Psoas muscle (tissue), 8 donors: ENCODE results near the gene POLN. TPM values are rescaled to one million over a fixed set of nuclear protein-coding genes. Genes with fewer than 3 reads are reported as not detected.

Source experiments
- ATAC-seq, 4 donors: fragments of 200-7000 bp; cut with Tn5 transposase; one replicate each; pipeline ENCODE4 v1.9.1; 2020; ENCODE audit warnings: moderate library complexity in 3 of 4, mild to moderate bottlenecking in 2 of 4
- DNase-seq, 2 donors: peaks; one replicate each; pipeline ENCODE4 v3.0.0-alpha.2; 2020
- H3K27ac ChIP-seq: fragments of 200-600 bp; one replicate; pipeline ENCODE4 v1.8.0; 2022
- H3K27me3 ChIP-seq, 3 donors: fragments of 200-600 bp in 1 of 3; one replicate each; pipeline versions ENCODE4 v1.6.1 to v1.8.0; 2013 to 2022; ENCODE audit warnings: low read length in 2 of 3, mild to moderate bottlenecking in 2 of 3, moderate library complexity in 1 of 3; ENCODE audit not compliant: insufficient read depth in 3 of 3
- H3K36me3 ChIP-seq, 2 donors: fragments of 200-600 bp in 1 of 2; one replicate each; pipeline versions ENCODE4 v1.6.1 to v1.8.0; 2013 to 2022; ENCODE audit warnings: low read depth in 1 of 2, mild to moderate bottlenecking in 1 of 2, moderate library complexity in 1 of 2; ENCODE audit not compliant: insufficient read depth in 1 of 2
- H3K4me1 ChIP-seq: fragments of 200-600 bp; one replicate; pipeline ENCODE4 v1.8.0; 2022
- H3K4me3 ChIP-seq: fragments of 200-600 bp; one replicate; pipeline ENCODE4 v1.8.0; 2022; ENCODE audit warnings: mild to moderate bottlenecking
- H3K9me3 ChIP-seq: fragments of 200-600 bp; one replicate; pipeline ENCODE4 v1.8.0; 2022
- WGBS, 3 donors: extraction: QIAGEN DNeasy Blood & Tissue Kit; methylation state at CpG; one replicate each; pipeline versions ENCODE4 v1.1.6 to v1.1.7; 2013; 5-methylcytosine and 5-hydroxymethylcytosine counted together
- intact Hi-C, 2 donors: fragments of 100-400 bp; cut with DNase I; formaldehyde crosslinking; loops; one replicate each; pipeline versions ENCODE4 v1.11.0 to v1.14.2; 2022
- polyA plus RNA-seq, 3 donors: library from polyadenylated mRNA; stranded (reverse); fragments of 200-250 nt; gene quantifications; one replicate each; pipeline ENCODE4 v1.2.3, GENCODE V29; 2013
- total RNA-seq, 4 donors: library from RNA; stranded (reverse); fragmentation: NEBNext Ultra II Directional in 2 of 4; extraction: Animal tissue kit (Norgen Biotek cat#: 25700) in 2 of 4; gene quantifications; one replicate each; pipeline versions ENCODE4 v1.2.1 to v1.2.4, GENCODE V29; 2021 to 2023
- TF ChIP-seq, protein P1 (sequence below): fragments of 200-600 bp; IDR thresholded peaks from one replicate; pipeline ENCODE4 v1.8.0; 2022; ENCODE audit warnings: antibody characterized with exemption
- donor health status: healthy with polysubstance abuse.
- donor health status: DM: no; HTN: no; CAD: no; lungs with moderate emphysema.
- donor health status: Bipolar disorder and iron deficiency.
- donor health status: healthy.
- donor health status: DM: yes; HTN: yes; CAD: no.
- donor health status: DM: no; HTN: no; CAD: no.
- donor health status: DM: no; HTN: no; CAD: no.
- donor health status: DM: yes; HTN: yes; CAD: no.

POLN gene
- total and polyA plus RNA-seq, 7 donors, result 0.44 to 3.0 (median 0.95) TPM

DNA sequence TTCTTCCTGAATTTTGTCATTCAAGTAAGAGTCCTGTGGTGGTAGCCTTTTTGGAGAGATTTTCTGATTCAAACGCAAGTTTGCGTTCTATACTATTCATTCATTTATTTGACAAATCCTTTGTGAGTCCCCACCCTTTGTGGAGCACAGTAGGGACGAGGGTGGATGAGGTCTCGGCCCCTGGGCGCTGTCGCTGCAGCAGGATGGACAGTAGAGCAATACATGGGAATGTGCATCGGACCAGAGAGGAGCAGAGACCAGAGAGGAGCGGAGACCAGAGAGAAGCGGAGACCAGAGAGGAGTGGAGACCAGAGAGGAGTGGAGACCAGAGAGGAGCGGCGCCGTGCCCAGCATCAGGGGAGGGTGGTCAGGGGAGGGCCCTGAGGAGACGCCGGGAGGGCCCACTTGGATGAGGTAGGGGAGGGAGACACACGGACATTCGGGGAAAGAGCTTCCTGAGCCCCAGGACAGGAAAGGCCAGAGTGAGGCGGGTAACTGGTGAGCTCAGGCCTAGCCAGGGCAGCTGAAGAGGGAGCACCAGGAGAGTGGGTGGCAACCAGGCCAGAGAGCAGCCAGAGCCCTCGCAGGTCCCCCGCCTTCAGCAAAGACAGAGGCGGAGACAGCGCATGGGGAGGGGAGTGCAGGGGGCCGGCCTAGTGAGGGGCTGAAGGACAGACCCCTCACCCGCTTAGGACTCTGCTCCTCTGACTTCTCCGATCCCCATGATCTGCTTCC is 115.4 kb downstream of the POLN start:
- Histone ChIP-seq H3K4me1 (no peaks in the 10 kb centered on the region), H3K4me3 (no peak overlapping the region), H3K27me3 (no peaks in the 10 kb centered on the region), H3K27ac (no peak overlapping the region), H3K36me3 (no peaks in the 10 kb centered on the region), H3K9me3 (no peaks in the 10 kb centered on the region)
- no peak for ATAC-seq
- no peak for DNase-seq
- intact Hi-C loops, result no loop called here
- TF ChIP-seq, protein P1, sequence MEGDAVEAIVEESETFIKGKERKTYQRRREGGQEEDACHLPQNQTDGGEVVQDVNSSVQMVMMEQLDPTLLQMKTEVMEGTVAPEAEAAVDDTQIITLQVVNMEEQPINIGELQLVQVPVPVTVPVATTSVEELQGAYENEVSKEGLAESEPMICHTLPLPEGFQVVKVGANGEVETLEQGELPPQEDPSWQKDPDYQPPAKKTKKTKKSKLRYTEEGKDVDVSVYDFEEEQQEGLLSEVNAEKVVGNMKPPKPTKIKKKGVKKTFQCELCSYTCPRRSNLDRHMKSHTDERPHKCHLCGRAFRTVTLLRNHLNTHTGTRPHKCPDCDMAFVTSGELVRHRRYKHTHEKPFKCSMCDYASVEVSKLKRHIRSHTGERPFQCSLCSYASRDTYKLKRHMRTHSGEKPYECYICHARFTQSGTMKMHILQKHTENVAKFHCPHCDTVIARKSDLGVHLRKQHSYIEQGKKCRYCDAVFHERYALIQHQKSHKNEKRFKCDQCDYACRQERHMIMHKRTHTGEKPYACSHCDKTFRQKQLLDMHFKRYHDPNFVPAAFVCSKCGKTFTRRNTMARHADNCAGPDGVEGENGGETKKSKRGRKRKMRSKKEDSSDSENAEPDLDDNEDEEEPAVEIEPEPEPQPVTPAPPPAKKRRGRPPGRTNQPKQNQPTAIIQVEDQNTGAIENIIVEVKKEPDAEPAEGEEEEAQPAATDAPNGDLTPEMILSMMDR, result no peak
- WGBS, 3 donors, result 87 to 91% (median 89%) methylated on average over 24 of the region's 24 CpGs

DNA sequence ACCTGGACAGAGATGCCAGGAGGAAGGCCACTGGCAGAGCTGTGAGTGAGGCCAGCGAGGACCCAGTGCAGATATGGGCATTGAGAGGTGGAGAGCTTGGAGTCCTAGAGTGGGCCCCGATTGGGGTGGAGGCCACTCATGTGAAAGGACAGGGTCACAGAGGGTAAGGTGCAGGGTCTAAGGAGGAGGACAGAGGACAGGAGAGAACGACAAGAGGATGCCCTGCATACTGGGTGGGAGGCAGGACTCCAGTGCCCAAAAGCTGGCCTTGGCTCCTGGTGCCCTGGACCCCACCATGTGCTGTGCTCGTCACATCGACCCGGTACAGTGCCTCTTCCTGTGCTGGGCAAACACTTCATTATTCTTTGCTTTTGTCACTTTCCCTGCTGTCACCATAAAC is 116.1 kb downstream of the POLN start:
- TF ChIP-seq, protein P1, result no peak
- Histone ChIP-seq H3K27ac (no peak overlapping the region), H3K9me3 (no peaks in the 10 kb centered on the region), H3K27me3 (no peaks in the 10 kb centered on the region), H3K4me1 (no peaks in the 10 kb centered on the region), H3K36me3 (no peaks in the 10 kb centered on the region), H3K4me3 (no peak overlapping the region)
- intact Hi-C loops, result no loop called here
- no peak for DNase-seq
- 85 to 94% (median 85%) methylated on average over 5 to 6 of the region's 6 CpGs for WGBS, 3 donors
- no peak for ATAC-seq

DNA sequence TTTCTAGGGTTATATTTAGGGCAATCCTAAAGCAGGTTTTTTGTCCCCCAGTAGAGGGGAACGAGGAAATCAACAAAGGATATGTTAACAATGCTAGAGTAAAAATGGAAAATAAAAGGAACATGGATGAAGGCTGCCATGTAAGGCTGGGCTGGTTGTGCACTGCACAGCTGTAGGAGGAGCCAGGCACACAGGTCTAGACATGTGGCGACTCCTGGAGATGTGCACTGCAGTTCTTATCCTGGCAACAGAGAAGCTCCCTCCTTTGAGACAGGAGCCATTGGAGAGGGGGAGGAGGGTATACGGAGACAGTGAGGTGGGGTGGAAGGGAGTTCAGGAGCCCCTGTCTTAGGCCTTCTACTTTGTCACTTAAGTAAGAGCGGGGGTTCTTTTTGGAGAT is 116.9 kb downstream of the POLN start:
- H3K4me3 ChIP-seq, result no peak overlapping the region
- H3K36me3 ChIP-seq, result no peaks in the 10 kb centered on the region
- ATAC-seq (no peak), DNase-seq (no peak)
- no peaks in the 10 kb centered on the region for H3K27me3 ChIP-seq
- H3K9me3 ChIP-seq, result no peaks in the 10 kb centered on the region
- no peak overlapping the region for H3K27ac ChIP-seq
- H3K4me1 ChIP-seq, result no peaks in the 10 kb centered on the region
- WGBS, 3 donors, result 85 to 93% (median 91%) methylated on average over 4 of the region's 4 CpGs
- TF ChIP-seq, protein P1, result no peak
- intact Hi-C loops, result no loop called here

DNA sequence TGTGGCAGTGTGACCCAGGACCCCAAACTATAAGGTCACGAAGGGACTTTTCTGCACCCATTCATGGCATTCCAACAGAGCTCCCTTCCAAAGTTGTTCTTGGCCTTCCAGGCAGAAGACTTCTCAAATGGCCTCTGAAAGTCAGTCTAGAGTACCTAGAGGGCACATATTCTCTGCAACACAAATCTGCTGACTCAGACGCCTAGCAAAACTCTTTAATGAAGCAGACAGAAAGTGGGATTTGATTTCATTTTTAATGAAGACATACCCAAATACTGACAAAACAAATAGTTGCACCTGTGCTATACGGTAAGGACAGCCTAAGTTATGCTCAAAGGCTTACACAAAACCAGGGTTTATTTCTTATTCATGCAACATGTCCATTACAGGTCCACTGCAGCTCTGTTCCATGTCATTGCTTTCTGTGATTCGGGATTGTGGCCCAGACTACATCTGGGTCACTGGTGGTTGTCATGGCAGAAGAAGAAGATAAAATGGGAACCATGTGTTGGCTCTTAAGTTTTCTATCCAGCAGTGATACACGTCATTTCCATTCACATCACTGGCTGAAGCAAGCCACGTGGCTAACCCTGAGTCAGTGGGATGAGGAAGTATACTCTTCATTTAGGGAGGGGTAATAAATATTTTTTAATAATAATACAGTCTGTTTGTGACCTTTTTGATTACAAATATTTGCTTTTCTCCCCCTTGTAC is 125.1 kb downstream of the POLN start:
- DNase-seq (no peak), ATAC-seq (no peak)
- intact Hi-C loops, result no loop called here
- H3K27ac ChIP-seq, result no peak overlapping the region
- H3K9me3 ChIP-seq, result no peaks in the 10 kb centered on the region
- H3K4me3 ChIP-seq, result no peak overlapping the region
- no peaks in the 10 kb centered on the region for H3K27me3 ChIP-seq
- no peaks in the 10 kb centered on the region for H3K4me1 ChIP-seq
- WGBS, 3 donors, result 78 to 84% (median 82%) methylated on average over 6 of the region's 6 CpGs
- TF ChIP-seq, protein P1, result no peak
- H3K36me3 ChIP-seq, result no peaks in the 10 kb centered on the region
